Keratinocyte (primary cell): ENCODE results near the gene TSPAN18. TPM values are rescaled to one million over a fixed set of nuclear protein-coding genes. Genes with fewer than 3 reads are reported as not detected.

Experiments used
- DNase-seq: peaks from one replicate; pipeline ENCODE4 v3.0.0-alpha.2; 2011; ENCODE audit warnings: low read depth, missing footprints, low spot score
- FAIRE-seq: peaks from 2 replicates; lab custom pipeline; 2011; peaks lifted over from hg19 to GRCh38; lab: Jason Lieb, UNC
- H2AFZ ChIP-seq: 2 replicates; pipeline ENCODE4 v1.6.0; 2012; ENCODE audit warnings: low read length, control low read depth, inconsistent platforms; ENCODE audit not compliant: control insufficient read depth
- H3K27ac ChIP-seq: 2 replicates; pipeline ENCODE4 v1.5.1; 2011; ENCODE audit warnings: low read length; ENCODE audit not compliant: control insufficient read depth, insufficient read depth
- H3K27me3 ChIP-seq: 3 replicates; pipeline ENCODE4 v1.6.0; 2011; ENCODE audit warnings: low read length; ENCODE audit not compliant: control insufficient read depth, insufficient read depth; ENCODE audit errors: extremely low read depth
- H3K36me3 ChIP-seq, 2 experiments: 2 replicates in 1 of 2; 3 replicates in 1 of 2; pipeline ENCODE4 v1.5.1; 2011; ENCODE audit warnings: low read length in 2 of 2, mild to moderate bottlenecking in 1 of 2; ENCODE audit not compliant: control insufficient read depth in 2 of 2, insufficient read depth in 2 of 2; ENCODE audit errors: extremely low read depth in 1 of 2
- H3K4me1 ChIP-seq: 3 replicates; pipeline ENCODE4 v1.5.1; 2011; ENCODE audit warnings: low read length; ENCODE audit not compliant: control insufficient read depth, insufficient read depth; ENCODE audit errors: extremely low read depth
- H3K4me2 ChIP-seq: 3 replicates; pipeline ENCODE4 v1.6.0; 2011; ENCODE audit warnings: low read depth, low read length; ENCODE audit not compliant: control insufficient read depth, insufficient read depth; ENCODE audit errors: extremely low read depth
- H3K4me3 ChIP-seq, 3 experiments: fragments of 200-600 bp in 1 of 3; sonication (generic) in 1 of 3; 2 replicates in 2 of 3; 3 replicates in 1 of 3; pipeline ENCODE4 v1.5.1; 2011 to 2016; ENCODE audit warnings: low read length in 3 of 3, mild to moderate bottlenecking in 3 of 3, control low read depth in 2 of 3, inconsistent platforms in 1 of 3, low read depth in 1 of 3, mixed read lengths in 1 of 3, mixed run types in 1 of 3, moderate library complexity in 1 of 3; ENCODE audit not compliant: control insufficient read depth in 2 of 3, insufficient read depth in 2 of 3; ENCODE audit errors: extremely low read depth in 1 of 3
- H3K79me2 ChIP-seq: 2 replicates; pipeline ENCODE4 v1.6.0; 2012; ENCODE audit warnings: low read length; ENCODE audit not compliant: control insufficient read depth, insufficient read depth
- H3K9ac ChIP-seq: 3 replicates; pipeline ENCODE4 v1.6.0; 2011; ENCODE audit warnings: low read length; ENCODE audit not compliant: control insufficient read depth, insufficient read depth; ENCODE audit errors: extremely low read depth
- H3K9me1 ChIP-seq: 3 replicates; pipeline ENCODE4 v1.6.0; 2011; ENCODE audit warnings: low read length; ENCODE audit not compliant: control insufficient read depth, insufficient read depth; ENCODE audit errors: extremely low read depth
- H3K9me3 ChIP-seq: 2 replicates; pipeline ENCODE4 v1.5.1; 2012; ENCODE audit warnings: low read depth, low read length; ENCODE audit not compliant: control insufficient read depth
- H4K20me1 ChIP-seq: 3 replicates; pipeline ENCODE4 v1.6.0; 2011; ENCODE audit warnings: low read length; ENCODE audit not compliant: control insufficient read depth, insufficient read depth; ENCODE audit errors: extremely low read depth
- EZH2 ChIP-seq: IDR thresholded peaks from one replicate; pipeline ENCODE4 v1.6.1; 2012; ENCODE audit warnings: inconsistent platforms, mild to moderate bottlenecking, low read length, moderate library complexity
- dilution Hi-C: fragments of 300-500 bp; cut with MboI; formaldehyde crosslinking; loops from one replicate; pipeline ENCODE4 v1.7.0; 2020; ENCODE audit warnings: low sequenced_read_pairs; ENCODE audit not compliant: extremely low pct_ligation_motif_present
- polyA plus RNA-seq, 5 experiments: library from polyadenylated mRNA; depleted of rRNA in 3 of 5; stranded (reverse) in 3 of 5; stranded (forward) in 1 of 5; unstranded in 1 of 5; fragments of >200 nt; gene quantifications; 1 replicate in 1 of 5; 2 replicates in 3 of 5; 3 replicates in 1 of 5; pipeline versions ENCODE4 v1.2.1 to v1.2.3, GENCODE V29; 2011 to 2012; ENCODE audit warnings: missing spikeins in 2 of 5, low read depth in 1 of 5, low replicate concordance in 1 of 5
- TF ChIP-seq, protein P1 (sequence below), 3 experiments: IDR thresholded peaks in 1 of 3; conservative IDR thresholded peaks in 1 of 3; optimal IDR thresholded peaks in 1 of 3; 2 replicates in 2 of 3; 3 replicates in 1 of 3; pipeline versions ENCODE3 to v1.5.1; 2011; ENCODE audit warnings: low read length in 3 of 3, mild to moderate bottlenecking in 3 of 3, moderate library complexity in 2 of 3, control low read depth in 1 of 3, inconsistent platforms in 1 of 3; ENCODE audit not compliant: insufficient read depth in 2 of 3; ENCODE audit errors: extremely low read depth in 1 of 3

The TSPAN18 gene
- polyA plus RNA-seq, 1 donor (not counting 4 experiments of a cell fraction or from before 2014, with no cell fraction given): not detected

DNA sequence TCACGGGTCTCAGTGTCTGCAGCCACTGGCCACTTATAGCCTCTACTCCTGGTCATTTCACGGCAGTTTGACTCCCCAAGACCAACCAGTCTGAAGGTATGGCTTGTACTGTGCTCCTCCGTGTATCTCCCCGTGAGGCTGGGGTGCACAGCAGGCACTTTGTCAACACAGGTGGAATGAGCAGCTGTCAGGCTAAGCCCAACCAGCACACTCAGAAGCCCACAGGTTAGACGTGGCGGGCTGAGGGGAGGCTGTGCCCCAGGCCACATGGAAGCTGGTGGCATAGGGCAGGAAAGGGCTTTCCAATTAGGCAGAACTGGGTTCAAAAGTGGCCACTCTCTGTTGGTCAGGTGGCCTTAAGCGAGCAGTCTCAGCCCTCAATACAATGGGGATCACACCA is 216.9 kb downstream of the TSPAN18 start:
- Histone ChIP-seq H3K4me1 (peaks cover 17% of the 10 kb centered on the region), H3K4me2 (no peak overlapping the region), H3K36me3 (peaks cover 7 to 8% of the 10 kb centered on the region in 2 experiments), H3K27me3 (no peaks in the 10 kb centered on the region), H3K27ac (no peak overlapping the region), H2AFZ (no peak overlapping the region), H4K20me1 (peaks cover 25% of the 10 kb centered on the region), H3K9ac (no peak overlapping the region), H3K79me2 (peaks cover 16% of the 10 kb centered on the region), H3K9me3 (no peaks in the 10 kb centered on the region), H3K4me3 (no peak overlapping the region), H3K9me1 (no peaks in the 10 kb centered on the region)
- FAIRE-seq (no peak), DNase-seq (no peak)
- dilution Hi-C loops: loop anchor here (25.0 kb wide), 1 partner anchor 394 kb away; no protein-coding TSS in a partner anchor
- TF ChIP-seq, protein P1, sequence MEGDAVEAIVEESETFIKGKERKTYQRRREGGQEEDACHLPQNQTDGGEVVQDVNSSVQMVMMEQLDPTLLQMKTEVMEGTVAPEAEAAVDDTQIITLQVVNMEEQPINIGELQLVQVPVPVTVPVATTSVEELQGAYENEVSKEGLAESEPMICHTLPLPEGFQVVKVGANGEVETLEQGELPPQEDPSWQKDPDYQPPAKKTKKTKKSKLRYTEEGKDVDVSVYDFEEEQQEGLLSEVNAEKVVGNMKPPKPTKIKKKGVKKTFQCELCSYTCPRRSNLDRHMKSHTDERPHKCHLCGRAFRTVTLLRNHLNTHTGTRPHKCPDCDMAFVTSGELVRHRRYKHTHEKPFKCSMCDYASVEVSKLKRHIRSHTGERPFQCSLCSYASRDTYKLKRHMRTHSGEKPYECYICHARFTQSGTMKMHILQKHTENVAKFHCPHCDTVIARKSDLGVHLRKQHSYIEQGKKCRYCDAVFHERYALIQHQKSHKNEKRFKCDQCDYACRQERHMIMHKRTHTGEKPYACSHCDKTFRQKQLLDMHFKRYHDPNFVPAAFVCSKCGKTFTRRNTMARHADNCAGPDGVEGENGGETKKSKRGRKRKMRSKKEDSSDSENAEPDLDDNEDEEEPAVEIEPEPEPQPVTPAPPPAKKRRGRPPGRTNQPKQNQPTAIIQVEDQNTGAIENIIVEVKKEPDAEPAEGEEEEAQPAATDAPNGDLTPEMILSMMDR (optimal IDR thresholded peaks at IDR 0.05 in 1 of 3, IDR thresholded peaks at IDR 0.05 in 1 of 3, conservative IDR thresholded peaks at IDR 0.05 in 1 of 3; ENCODE audit: extremely low read depth in 1 of 3, insufficient read depth in 2 of 3, low read length in 3 of 3): no peak

DNA sequence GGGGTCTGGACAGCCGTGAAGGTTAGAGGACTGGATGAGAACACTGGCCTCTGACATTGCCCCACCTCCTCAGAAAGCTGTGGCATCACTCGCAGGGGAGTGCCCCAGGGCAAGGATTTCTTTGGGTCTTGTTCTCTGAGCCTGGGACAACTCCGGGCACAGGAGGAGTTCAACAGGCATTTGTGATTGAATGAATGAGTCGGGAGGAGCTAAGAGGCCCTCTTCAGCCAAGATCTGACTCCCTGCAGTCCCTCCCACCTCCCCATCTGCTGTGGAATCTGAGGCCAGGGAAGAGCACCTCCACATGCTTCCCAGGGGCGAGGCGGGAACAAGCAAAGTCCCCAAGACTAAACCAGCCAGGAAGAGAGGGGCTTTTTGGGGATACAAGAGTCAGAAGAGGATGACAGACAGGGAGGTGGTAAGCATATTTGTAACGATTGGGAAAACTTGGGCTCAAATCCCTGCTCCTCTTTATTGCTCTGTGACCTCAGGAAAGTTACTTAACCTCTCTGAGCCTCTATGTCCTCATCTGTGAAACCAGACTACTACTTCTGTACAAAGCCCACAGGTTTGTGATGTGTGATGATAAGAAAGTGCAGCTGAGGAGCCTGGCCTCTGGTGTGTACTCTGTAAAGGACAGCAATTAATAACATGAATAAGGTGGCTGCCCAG is 217.6 kb downstream of the TSPAN18 start:
- FAIRE-seq (peak; percentile 44), DNase-seq (no peak)
- Histone ChIP-seq H2AFZ (no peak overlapping the region), H3K9me3 (no peaks in the 10 kb centered on the region), H3K27ac (no peak overlapping the region), H3K79me2 (peaks cover 16% of the 10 kb centered on the region), H3K4me3 (no peak overlapping the region), H3K27me3 (no peaks in the 10 kb centered on the region), H3K9me1 (no peaks in the 10 kb centered on the region), H3K4me2 (no peak overlapping the region), H3K36me3 (peaks cover 7 to 8% of the 10 kb centered on the region in 2 experiments), H3K9ac (no peak overlapping the region), H3K4me1 (peaks cover 20% of the 10 kb centered on the region), H4K20me1 (peaks cover 25% of the 10 kb centered on the region)
- dilution Hi-C loops: loop anchor here (25.0 kb wide), 1 partner anchor 393 kb away; no protein-coding TSS in a partner anchor
- TF ChIP-seq, protein P1 (optimal IDR thresholded peaks at IDR 0.05 in 1 of 3, IDR thresholded peaks at IDR 0.05 in 1 of 3, conservative IDR thresholded peaks at IDR 0.05 in 1 of 3; ENCODE audit: extremely low read depth in 1 of 3, insufficient read depth in 2 of 3, low read length in 3 of 3): no peak
- no peak for TF ChIP-seq EZH2
